ENCODE data around the gene LSM6. TPM values are rescaled to one million over a fixed set of nuclear protein-coding genes. Genes with fewer than 3 reads are reported as not detected.

Gene LSM6
- total and polyA plus RNA-seq, 2 experiments from 2014 or later: 70.4 to 238 TPM

- Histone ChIP-seq H4K20me1 (replicated peaks; ENCODE audit: insufficient read depth) (no peaks in the 10 kb centered on the region; the same call in none of the 2 replicates), H3K9me2 (ENCODE audit: insufficient read depth) (no peaks in the 10 kb centered on the region), H3K79me2 (replicated peaks; ENCODE audit: insufficient read depth) (no peaks in the 10 kb centered on the region), H3K4me2 (no peak overlapping the region), H3F3A (replicated peaks; ENCODE audit: low read depth) (no peaks in the 10 kb centered on the region), H3K4me1 (ENCODE audit: insufficient read depth) (no peaks in the 10 kb centered on the region), H3K27me3 (ENCODE audit: insufficient read depth) (no peaks in the 10 kb centered on the region), H3K4me3 (no peak overlapping the region), H3K27ac (ENCODE audit: low read depth) (no peak overlapping the region), H3K36me3 (ENCODE audit: insufficient read depth) (peaks cover 9% of the 10 kb centered on the region; the same call in 1 of the 2 replicates), H2AFZ (no peak overlapping the region)
- peaks cover 20% of the 10 kb centered on the region; the same call in 2 of the 3 replicates for H3K36me3 Mint-ChIP-seq (ENCODE audit: low read depth)
- ATAC-seq: no peak
- no peaks in the 10 kb centered on the region for H3K4me1 Mint-ChIP-seq
- peaks cover 1% of the 10 kb centered on the region for H3K27me3 Mint-ChIP-seq (ENCODE audit: insufficient read depth, low read depth, poor library complexity)
- no peak overlapping the region for H3K27ac Mint-ChIP-seq
- no peak for DNase-seq (ENCODE audit: low spot score)
- no peaks in the 10 kb centered on the region for H3K9me3 Mint-ChIP-seq
- TF ChIP-seq EZH2 (IDR thresholded peaks at IDR 0.05; ENCODE audit: low read depth, unreplicated experiment) (no peak), CTCF (conservative IDR thresholded peaks at IDR 0.05; ENCODE audit: low read depth in 2 of 2) (no peak), ZNF114 (CRISPR knock-in tag; IDR thresholded peaks at IDR 0.05) (no peak), ETS1 (IDR thresholded peaks at IDR 0.05) (no peak)
- H3K4me3 Mint-ChIP-seq: no peak overlapping the region
Measured at GRCh38 chr4:146194212-146194611, 18.7 kb downstream of the LSM6 start.

- Histone ChIP-seq H3K36me3 (ENCODE audit: insufficient read depth) (no peaks in the 10 kb centered on the region), H3K9me2 (ENCODE audit: insufficient read depth) (no peaks in the 10 kb centered on the region), H3K27ac (ENCODE audit: low read depth) (no peak overlapping the region), H3K27me3 (ENCODE audit: insufficient read depth) (no peaks in the 10 kb centered on the region), H2AFZ (no peak overlapping the region), H3K4me1 (ENCODE audit: insufficient read depth) (no peaks in the 10 kb centered on the region), H3F3A (replicated peaks; ENCODE audit: low read depth) (no peaks in the 10 kb centered on the region), H4K20me1 (replicated peaks; ENCODE audit: insufficient read depth) (no peaks in the 10 kb centered on the region), H3K79me2 (replicated peaks; ENCODE audit: insufficient read depth) (no peaks in the 10 kb centered on the region), H3K4me2 (no peak overlapping the region), H3K4me3 (no peak overlapping the region)
- Mint-ChIP-seq H3K4me3 (no peak overlapping the region), H3K27ac (no peak overlapping the region), H3K9me3 (no peaks in the 10 kb centered on the region; the same call in 2 of the 3 replicates), H3K36me3 (ENCODE audit: low read depth) (no peaks in the 10 kb centered on the region), H3K4me1 (no peaks in the 10 kb centered on the region), H3K27me3 (ENCODE audit: insufficient read depth, low read depth, poor library complexity) (no peaks in the 10 kb centered on the region)
- DNase-seq (ENCODE audit: low spot score) (no peak), ATAC-seq (no peak)
- no peak for TF ChIP-seq ZNF114 (CRISPR knock-in tag; IDR thresholded peaks at IDR 0.05)
- TF ChIP-seq EZH2phosphoT487 (IDR thresholded peaks at IDR 0.05; ENCODE audit: unreplicated experiment): no peak
- no peak for TF ChIP-seq NANOG (IDR thresholded peaks at IDR 0.05; ENCODE audit: borderline replicate concordance)
- no peak for TF ChIP-seq ZNF462 (CRISPR knock-in tag; IDR thresholded peaks at IDR 0.05)
- TF ChIP-seq ZNF331 (CRISPR knock-in tag; IDR thresholded peaks at IDR 0.05; ENCODE audit: low read depth): no peak
- TF ChIP-seq POLR2AphosphoS5 (IDR thresholded peaks at IDR 0.05; ENCODE audit: low read depth): no peak
- TF ChIP-seq CREB1 (CRISPR knock-in tag; IDR thresholded peaks at IDR 0.05; ENCODE audit: low read depth): no peak
- no peak for TF ChIP-seq EZH2 (IDR thresholded peaks at IDR 0.05; ENCODE audit: low read depth, unreplicated experiment)
Measured at GRCh38 chr4:146202665-146203064, 27.1 kb downstream of the LSM6 start.

Measured in GM23338 (cell line).